Measurements from ENCODE around the gene NKAPL. TPM values are rescaled to one million over a fixed set of nuclear protein-coding genes. Genes with fewer than 3 reads are reported as not detected.

NKAPL gene
- polyA plus RNA-seq, 4 donors, result 0.45 to 1.1 (median 0.86) TPM

- H3K36me3 ChIP-seq (ENCODE audit: control insufficient read depth in 3 of 3, insufficient read depth in 2 of 3, low read depth in 1 of 3, low read length in 3 of 3), result peaks cover 0 to 22% (median 8%) of the 10 kb centered on the region in 3 donors
- H3K9me3 ChIP-seq (ENCODE audit: control insufficient read depth in 2 of 2, insufficient read depth in 1 of 2, low read depth in 1 of 2, low read length in 1 of 2), result no peaks in the 10 kb centered on the region
- no peak for FAIRE-seq
Measured at GRCh38 chr6:28274888-28275287, 15.8 kb downstream of the NKAPL start.

GRCh38 chr6:28277746-28278145 lies 18.6 kb downstream of the NKAPL start:
- peaks cover 0 to 2% (median 0%) of the 10 kb centered on the region in 3 donors for H3K27me3 ChIP-seq (ENCODE audit: control insufficient read depth in 3 of 3, insufficient read depth in 3 of 3, low read length in 3 of 3)
- peaks cover 0 to 3% (median 3%) of the 10 kb centered on the region in 3 donors for H3K4me1 ChIP-seq (ENCODE audit: control insufficient read depth in 3 of 3, insufficient read depth in 2 of 3, low read depth in 1 of 3, low read length in 2 of 3)
- DNase-seq (no peak), FAIRE-seq (no peak)
- no peak overlapping the region for H3K27ac ChIP-seq (ENCODE audit: low read depth in 1 of 3, low read length in 2 of 3)
- H3K36me3 ChIP-seq (ENCODE audit: control insufficient read depth in 3 of 3, insufficient read depth in 2 of 3, low read depth in 1 of 3, low read length in 3 of 3), result peaks cover 0 to 14% (median 6%) of the 10 kb centered on the region in 3 donors
- H3K9me3 ChIP-seq (ENCODE audit: control insufficient read depth in 2 of 2, insufficient read depth in 1 of 2, low read depth in 1 of 2, low read length in 1 of 2), result no peaks in the 10 kb centered on the region
- WGBS, 3 donors, result 77 to 84% (median 79%) methylated on average over 3 of the region's 3 CpGs
- H3K4me3 ChIP-seq (ENCODE audit: low read depth in 1 of 3, low read length in 3 of 3), result no peak overlapping the region

More at GRCh38 chr6:28274888-28275287, 15.8 kb downstream of the NKAPL start:
- H3K4me3 ChIP-seq (ENCODE audit: low read depth in 1 of 3, low read length in 3 of 3), result no peak overlapping the region
- no peaks in the 10 kb centered on the region for H3K27me3 ChIP-seq (ENCODE audit: control insufficient read depth in 3 of 3, insufficient read depth in 3 of 3, low read length in 3 of 3)
- peak in 1 of 2 donors; percentile 17 for DNase-seq
- no peak overlapping the region for H3K27ac ChIP-seq (ENCODE audit: low read depth in 1 of 3, low read length in 2 of 3)
- no peaks in the 10 kb centered on the region for H3K4me1 ChIP-seq (ENCODE audit: control insufficient read depth in 3 of 3, insufficient read depth in 2 of 3, low read depth in 1 of 3, low read length in 2 of 3)

DNA sequence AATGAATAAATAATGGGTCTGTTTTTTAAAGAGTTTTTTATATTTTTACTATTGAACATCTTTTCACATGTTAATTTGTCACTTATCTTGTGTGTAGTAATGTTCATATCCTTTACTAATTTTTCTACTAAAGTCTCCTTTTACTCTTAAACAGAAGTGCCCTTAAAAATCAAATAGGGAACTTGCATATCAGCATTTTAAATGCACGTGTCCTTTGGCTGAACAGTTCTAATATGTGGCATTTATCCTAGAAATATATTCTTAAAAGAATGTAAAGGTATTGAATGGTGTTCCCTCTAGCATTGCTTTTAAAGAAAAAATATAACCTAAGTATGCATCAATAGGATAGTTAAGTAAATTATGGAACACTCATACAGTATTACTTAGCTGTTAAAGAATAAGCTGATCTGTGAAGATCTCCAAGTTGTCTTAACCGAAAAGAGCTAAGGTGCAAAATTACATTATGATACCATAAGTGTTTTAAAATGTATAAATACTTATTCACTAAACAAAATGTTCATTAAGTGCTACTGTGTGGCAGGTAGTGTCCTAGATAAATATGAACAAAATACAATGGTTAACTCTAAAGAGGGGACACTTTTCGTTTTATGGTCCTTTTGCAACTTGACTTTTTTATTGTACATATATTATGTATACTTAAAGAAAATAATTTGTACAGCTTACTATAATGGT lies 21.6 kb downstream of the NKAPL start:
- H3K4me1 ChIP-seq (ENCODE audit: control insufficient read depth in 3 of 3, insufficient read depth in 2 of 3, low read depth in 1 of 3, low read length in 2 of 3), result peaks cover 0 to 3% (median 3%) of the 10 kb centered on the region in 3 donors
- H3K36me3 ChIP-seq (ENCODE audit: control insufficient read depth in 3 of 3, insufficient read depth in 2 of 3, low read depth in 1 of 3, low read length in 3 of 3), result peaks cover 0 to 9% (median 2%) of the 10 kb centered on the region in 3 donors
- H3K9me3 ChIP-seq (ENCODE audit: control insufficient read depth in 2 of 2, insufficient read depth in 1 of 2, low read depth in 1 of 2, low read length in 1 of 2), result peaks cover 0 to 5% of the 10 kb centered on the region in 2 donors
- 33 to 47% (median 46%) methylated on average over 3 of the region's 3 CpGs for WGBS, 3 donors
- peaks cover 0 to 2% (median 0%) of the 10 kb centered on the region in 3 donors for H3K27me3 ChIP-seq (ENCODE audit: control insufficient read depth in 3 of 3, insufficient read depth in 3 of 3, low read length in 3 of 3)
- FAIRE-seq, result no peak
- H3K27ac ChIP-seq (ENCODE audit: low read depth in 1 of 3, low read length in 2 of 3), result no peak overlapping the region
- peak overlapping the region in 2 of 3 donors; percentile 53 to 75 for H3K4me3 ChIP-seq (ENCODE audit: low read depth in 1 of 3, low read length in 3 of 3)
- DNase-seq, result no peak

DNA sequence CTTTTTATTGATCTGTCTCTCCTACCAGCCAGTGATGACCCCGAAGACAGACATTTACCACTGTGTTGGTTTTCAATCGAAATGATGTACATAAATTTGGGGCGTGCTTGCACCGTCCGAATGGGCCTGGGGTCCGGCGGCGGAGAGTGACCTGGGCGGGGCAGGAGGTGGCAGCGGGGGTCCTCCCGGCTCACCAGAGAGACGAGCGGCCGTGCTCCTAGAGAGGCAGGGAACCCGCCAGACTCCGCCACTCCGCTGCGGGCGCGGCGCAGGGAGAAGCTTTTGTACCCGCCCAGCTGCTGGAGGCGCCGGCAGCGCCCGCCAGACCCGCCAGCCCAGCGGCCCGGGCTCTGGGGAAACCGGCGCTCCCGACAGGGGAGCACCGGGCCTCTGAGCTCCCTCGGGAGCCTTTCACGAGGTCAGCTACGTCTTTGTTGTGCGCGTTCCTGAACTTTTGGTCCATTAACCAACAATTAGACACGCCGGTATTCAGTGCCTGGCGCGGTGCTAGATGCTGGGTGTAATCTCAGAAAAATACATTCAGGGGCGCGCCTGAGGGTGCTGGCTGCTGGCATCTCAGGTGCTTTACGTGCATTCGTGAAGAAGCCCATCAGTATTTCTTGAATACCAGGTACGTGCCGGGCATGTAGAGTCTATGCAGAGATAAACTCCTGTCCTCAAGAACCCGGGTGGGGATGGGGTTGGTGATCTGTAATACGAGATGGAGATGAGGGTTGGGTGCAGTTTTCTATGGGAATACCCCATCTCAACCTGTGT lies 22.4 kb downstream of the NKAPL start, which contains the start of gene PGBD1:
Gene PGBD1, plus strand, starts transcription at position 285 of the 777 bp plus-strand sequence. CDS start 2,242 bp downstream, outside the sequence.
- 0 to 1% (median 1%) methylated on average over 48 to 50 of the region's 50 CpGs for WGBS, 3 donors

GRCh38 chr6:28282926-28283325 lies 23.8 kb downstream of the NKAPL start:
- Histone ChIP-seq H3K9me3 (ENCODE audit: control insufficient read depth in 2 of 2, insufficient read depth in 1 of 2, low read depth in 1 of 2, low read length in 1 of 2) (peaks cover 0 to 5% of the 10 kb centered on the region in 2 donors), H3K27me3 (ENCODE audit: control insufficient read depth in 3 of 3, insufficient read depth in 3 of 3, low read length in 3 of 3) (peaks cover 0 to 2% (median 0%) of the 10 kb centered on the region in 3 donors), H3K4me3 (ENCODE audit: low read depth in 1 of 3, low read length in 3 of 3) (no peak overlapping the region), H3K36me3 (ENCODE audit: control insufficient read depth in 3 of 3, insufficient read depth in 2 of 3, low read depth in 1 of 3, low read length in 3 of 3) (peaks cover 0 to 9% (median 0%) of the 10 kb centered on the region in 3 donors), H3K27ac (ENCODE audit: low read depth in 1 of 3, low read length in 2 of 3) (no peak overlapping the region), H3K4me1 (ENCODE audit: control insufficient read depth in 3 of 3, insufficient read depth in 2 of 3, low read depth in 1 of 3, low read length in 2 of 3) (peaks cover 0 to 3% (median 3%) of the 10 kb centered on the region in 3 donors)
- FAIRE-seq (no peak), DNase-seq (no peak)
- WGBS, 3 donors, result 99 to 100% (median 100%) methylated on average over 2 of the region's 2 CpGs

More for the DNA sequence above, 22.4 kb downstream of the NKAPL start, which contains the start of gene PGBD1:
- Histone ChIP-seq H3K36me3 (ENCODE audit: control insufficient read depth in 3 of 3, insufficient read depth in 2 of 3, low read depth in 1 of 3, low read length in 3 of 3) (peaks cover 0 to 9% (median 0%) of the 10 kb centered on the region in 3 donors), H3K27me3 (ENCODE audit: control insufficient read depth in 3 of 3, insufficient read depth in 3 of 3, low read length in 3 of 3) (peaks cover 0 to 2% (median 0%) of the 10 kb centered on the region in 3 donors), H3K9me3 (ENCODE audit: control insufficient read depth in 2 of 2, insufficient read depth in 1 of 2, low read depth in 1 of 2, low read length in 1 of 2) (peaks cover 0 to 5% of the 10 kb centered on the region in 2 donors), H3K4me3 (ENCODE audit: low read depth in 1 of 3, low read length in 3 of 3) (peak within 1 kb of the TSS; percentile 44 to 75 (median 53)), H3K27ac (ENCODE audit: low read depth in 1 of 3, low read length in 2 of 3) (peak within 1 kb of the TSS in 2 of 3 donors; percentile 3 to 8), H3K4me1 (ENCODE audit: control insufficient read depth in 3 of 3, insufficient read depth in 2 of 3, low read depth in 1 of 3, low read length in 2 of 3) (peaks cover 0 to 3% (median 3%) of the 10 kb centered on the region in 3 donors)
- FAIRE-seq (no peak), DNase-seq (peak; percentile 39 to 75)

DNA sequence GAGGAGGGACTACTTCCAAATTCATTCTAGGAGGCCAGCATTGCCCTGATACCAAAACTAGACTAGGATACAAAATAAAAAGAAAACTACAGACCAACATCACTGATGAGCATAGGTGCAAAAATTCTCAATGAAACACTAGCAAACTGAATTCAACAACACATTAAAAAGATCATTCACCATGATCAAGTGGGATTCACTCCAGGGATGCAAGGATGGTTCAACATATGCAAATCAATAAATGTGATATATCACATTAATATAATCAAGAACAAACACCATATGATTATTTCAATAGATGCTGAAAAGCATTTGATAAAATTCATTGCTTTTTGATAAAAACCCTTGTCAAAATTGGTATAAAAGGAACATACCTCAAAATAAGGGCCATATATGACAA lies 32.5 kb downstream of the NKAPL start:
- FAIRE-seq, result no peak

GRCh38 chr6:28295326-28295725 lies 36.2 kb downstream of the NKAPL start:
- Histone ChIP-seq H3K36me3 (ENCODE audit: control insufficient read depth in 3 of 3, insufficient read depth in 2 of 3, low read depth in 1 of 3, low read length in 3 of 3) (peaks cover 0 to 5% (median 0%) of the 10 kb centered on the region in 3 donors), H3K27ac (ENCODE audit: low read depth in 1 of 3, low read length in 2 of 3) (no peak overlapping the region), H3K27me3 (ENCODE audit: control insufficient read depth in 3 of 3, insufficient read depth in 3 of 3, low read length in 3 of 3) (no peaks in the 10 kb centered on the region), H3K4me3 (ENCODE audit: low read depth in 1 of 3, low read length in 3 of 3) (no peak overlapping the region), H3K4me1 (ENCODE audit: control insufficient read depth in 3 of 3, insufficient read depth in 2 of 3, low read depth in 1 of 3, low read length in 2 of 3) (no peaks in the 10 kb centered on the region), H3K9me3 (ENCODE audit: control insufficient read depth in 2 of 2, insufficient read depth in 1 of 2, low read depth in 1 of 2, low read length in 1 of 2) (no peaks in the 10 kb centered on the region)
- no peak for DNase-seq
- WGBS, 3 donors, result 85 to 91% (median 91%) methylated on average over 5 of the region's 5 CpGs
- FAIRE-seq, result no peak

More for the DNA sequence above, 32.5 kb downstream of the NKAPL start:
- Histone ChIP-seq H3K4me1 (ENCODE audit: control insufficient read depth in 3 of 3, insufficient read depth in 2 of 3, low read depth in 1 of 3, low read length in 2 of 3) (no peaks in the 10 kb centered on the region), H3K4me3 (ENCODE audit: low read depth in 1 of 3, low read length in 3 of 3) (no peak overlapping the region), H3K9me3 (ENCODE audit: control insufficient read depth in 2 of 2, insufficient read depth in 1 of 2, low read depth in 1 of 2, low read length in 1 of 2) (no peaks in the 10 kb centered on the region), H3K36me3 (ENCODE audit: control insufficient read depth in 3 of 3, insufficient read depth in 2 of 3, low read depth in 1 of 3, low read length in 3 of 3) (peaks cover 0 to 5% (median 0%) of the 10 kb centered on the region in 3 donors), H3K27ac (ENCODE audit: low read depth in 1 of 3, low read length in 2 of 3) (no peak overlapping the region), H3K27me3 (ENCODE audit: control insufficient read depth in 3 of 3, insufficient read depth in 3 of 3, low read length in 3 of 3) (no peaks in the 10 kb centered on the region)
- DNase-seq, result no peak

GRCh38 chr6:28296520-28297060 lies 37.5 kb downstream of the NKAPL start:
- Histone ChIP-seq H3K9me3 (ENCODE audit: control insufficient read depth in 2 of 2, insufficient read depth in 1 of 2, low read depth in 1 of 2, low read length in 1 of 2) (no peaks in the 10 kb centered on the region), H3K4me3 (ENCODE audit: low read depth in 1 of 3, low read length in 3 of 3) (no peak overlapping the region), H3K4me1 (ENCODE audit: control insufficient read depth in 3 of 3, insufficient read depth in 2 of 3, low read depth in 1 of 3, low read length in 2 of 3) (no peaks in the 10 kb centered on the region), H3K27ac (ENCODE audit: low read depth in 1 of 3, low read length in 2 of 3) (no peak overlapping the region), H3K27me3 (ENCODE audit: control insufficient read depth in 3 of 3, insufficient read depth in 3 of 3, low read length in 3 of 3) (no peaks in the 10 kb centered on the region), H3K36me3 (ENCODE audit: control insufficient read depth in 3 of 3, insufficient read depth in 2 of 3, low read depth in 1 of 3, low read length in 3 of 3) (peaks cover 0 to 5% (median 0%) of the 10 kb centered on the region in 3 donors)
- DNase-seq, result no peak
- WGBS, 3 donors, result 88 to 90% (median 90%) methylated on average over 7 of the region's 7 CpGs
- no peak for FAIRE-seq

All from small intestine (tissue), 7 donors.